ENCODE data around the gene ENTPD7.
"Not testable (repeated sequence)": the region's sequence is repeated elsewhere in the genome, so short reads cannot be mapped to it uniquely, and the experiment has no call there.

ENTPD7 gene

GRCh38 chr10:99659031-99659867 is at the start of gene ENTPD7:
Gene ENTPD7, plus strand, starts transcription at chr10:99659509. Its CDS starts 448 bp downstream, at chr10:99659957.
- peaks cover 4% of the 10 kb centered on the region for H3K36me3 Mint-ChIP-seq (ENCODE audit: low read depth)
- H3K4me1 Mint-ChIP-seq (ENCODE audit: low read depth) = peaks cover 15% of the 10 kb centered on the region
- peak within 1 kb of the TSS; percentile 71 for H3K27ac Mint-ChIP-seq
- H3K4me3 Mint-ChIP-seq = peak within 1 kb of the TSS; percentile 86
- H3K27me3 Mint-ChIP-seq (ENCODE audit: low read depth) = peaks cover 22% of the 10 kb centered on the region
- H3K9me3 Mint-ChIP-seq = no peaks in the 10 kb centered on the region
- peak; percentile 95 for DNase-seq (ENCODE audit: low spot score)

- peaks cover 21% of the 10 kb centered on the region for H3K36me3 Mint-ChIP-seq (ENCODE audit: low read depth)
Observed at GRCh38 chr10:99610221-99610620, 49.1 kb upstream of the ENTPD7 start.

GRCh38 chr10:99611326-99611725 is 48.0 kb upstream of the ENTPD7 start:
- H3K4me1 Mint-ChIP-seq (ENCODE audit: low read depth) = peaks cover 17% of the 10 kb centered on the region
- no peaks in the 10 kb centered on the region for H3K9me3 Mint-ChIP-seq
- DNase-seq (ENCODE audit: low spot score) = no peak
- H3K27ac Mint-ChIP-seq = no peak overlapping the region
- no peak overlapping the region for H3K4me3 Mint-ChIP-seq
- no peaks in the 10 kb centered on the region for H3K27me3 Mint-ChIP-seq (ENCODE audit: low read depth)
- H3K36me3 Mint-ChIP-seq (ENCODE audit: low read depth) = peaks cover 25% of the 10 kb centered on the region

More at GRCh38 chr10:99610221-99610620, 49.1 kb upstream of the ENTPD7 start:
- H3K27ac Mint-ChIP-seq = no peak overlapping the region
- no peak overlapping the region for H3K4me3 Mint-ChIP-seq
- no peaks in the 10 kb centered on the region for H3K27me3 Mint-ChIP-seq (ENCODE audit: low read depth)
- no peaks in the 10 kb centered on the region for H3K9me3 Mint-ChIP-seq
- peaks cover 13% of the 10 kb centered on the region for H3K4me1 Mint-ChIP-seq (ENCODE audit: low read depth)
- no peak for DNase-seq (ENCODE audit: low spot score)

GRCh38 chr10:99612167-99612831 is 47.0 kb upstream of the ENTPD7 start:
- H3K9me3 Mint-ChIP-seq = no peaks in the 10 kb centered on the region
- peaks cover 24% of the 10 kb centered on the region for H3K4me1 Mint-ChIP-seq (ENCODE audit: low read depth)
- no peak overlapping the region for H3K4me3 Mint-ChIP-seq
- peak; percentile 25 for DNase-seq (ENCODE audit: low spot score)
- no peak overlapping the region for H3K27ac Mint-ChIP-seq
- H3K27me3 Mint-ChIP-seq (ENCODE audit: low read depth) = no peaks in the 10 kb centered on the region
- peaks cover 25% of the 10 kb centered on the region for H3K36me3 Mint-ChIP-seq (ENCODE audit: low read depth)

GRCh38 chr10:99615426-99615825 is 43.9 kb upstream of the ENTPD7 start:
- H3K4me1 Mint-ChIP-seq (ENCODE audit: low read depth) = peaks cover 39% of the 10 kb centered on the region
- H3K27me3 Mint-ChIP-seq (ENCODE audit: low read depth) = no peaks in the 10 kb centered on the region
- peaks cover 31% of the 10 kb centered on the region for H3K36me3 Mint-ChIP-seq (ENCODE audit: low read depth)
- no peaks in the 10 kb centered on the region for H3K9me3 Mint-ChIP-seq
- H3K27ac Mint-ChIP-seq = peak overlapping the region; percentile 14
- no peak for DNase-seq (ENCODE audit: low spot score)
- no peak overlapping the region for H3K4me3 Mint-ChIP-seq

GRCh38 chr10:99617696-99618095 is 41.6 kb upstream of the ENTPD7 start:
- H3K27me3 Mint-ChIP-seq (ENCODE audit: low read depth) = no peaks in the 10 kb centered on the region
- no peak for DNase-seq (ENCODE audit: low spot score)
- H3K4me1 Mint-ChIP-seq (ENCODE audit: low read depth) = peaks cover 40% of the 10 kb centered on the region
- peaks cover 15% of the 10 kb centered on the region for H3K36me3 Mint-ChIP-seq (ENCODE audit: low read depth)
- peak overlapping the region; percentile 93 for H3K4me3 Mint-ChIP-seq
- no peaks in the 10 kb centered on the region for H3K9me3 Mint-ChIP-seq
- H3K27ac Mint-ChIP-seq = no peak overlapping the region

GRCh38 chr10:99619090-99619800 is 40.1 kb upstream of the ENTPD7 start:
- Mint-ChIP-seq H3K4me3 (peak overlapping the region; percentile 93), H3K27me3 (ENCODE audit: low read depth) (no peaks in the 10 kb centered on the region), H3K4me1 (ENCODE audit: low read depth) (peaks cover 35% of the 10 kb centered on the region), H3K27ac (peak overlapping the region; percentile 86), H3K9me3 (no peaks in the 10 kb centered on the region), H3K36me3 (ENCODE audit: low read depth) (peaks cover 14% of the 10 kb centered on the region)
- peak; percentile 11 for DNase-seq (ENCODE audit: low spot score)

GRCh38 chr10:99619851-99620710 is 39.2 kb upstream of the ENTPD7 start, which contains the start of gene SLC25A28:
Gene SLC25A28, minus strand, starts transcription at chr10:99620439. Its CDS starts 104 bp downstream, at chr10:99620335.
- H3K36me3 Mint-ChIP-seq (ENCODE audit: low read depth) = peaks cover 14% of the 10 kb centered on the region
- H3K9me3 Mint-ChIP-seq = no peaks in the 10 kb centered on the region
- H3K27me3 Mint-ChIP-seq (ENCODE audit: low read depth) = no peaks in the 10 kb centered on the region
- peaks cover 35% of the 10 kb centered on the region for H3K4me1 Mint-ChIP-seq (ENCODE audit: low read depth)
- peak within 1 kb of the TSS; percentile 96 for H3K27ac Mint-ChIP-seq
- H3K4me3 Mint-ChIP-seq = peak within 1 kb of the TSS; percentile 93
- DNase-seq (ENCODE audit: low spot score) = peak; percentile 94

GRCh38 chr10:99620711-99621453 is 38.4 kb upstream of the ENTPD7 start:
- DNase-seq (ENCODE audit: low spot score) = peak; percentile 84
- peaks cover 1% of the 10 kb centered on the region for H3K27me3 Mint-ChIP-seq (ENCODE audit: low read depth)
- no peaks in the 10 kb centered on the region for H3K9me3 Mint-ChIP-seq
- H3K4me3 Mint-ChIP-seq = peak overlapping the region; percentile 89
- H3K36me3 Mint-ChIP-seq (ENCODE audit: low read depth) = peaks cover 10% of the 10 kb centered on the region
- peak overlapping the region; percentile 96 for H3K27ac Mint-ChIP-seq
- peaks cover 31% of the 10 kb centered on the region for H3K4me1 Mint-ChIP-seq (ENCODE audit: low read depth)

- no peak for DNase-seq (ENCODE audit: low spot score)
- Mint-ChIP-seq H3K9me3 (no peaks in the 10 kb centered on the region), H3K4me1 (ENCODE audit: low read depth) (peaks cover 29% of the 10 kb centered on the region), H3K27me3 (ENCODE audit: low read depth) (peaks cover 1% of the 10 kb centered on the region), H3K4me3 (peak overlapping the region; percentile 89), H3K36me3 (ENCODE audit: low read depth) (peaks cover 10% of the 10 kb centered on the region), H3K27ac (peak overlapping the region; percentile 96)
Observed at GRCh38 chr10:99621454-99622251, 37.7 kb upstream of the ENTPD7 start.

GRCh38 chr10:99623919-99624318 is 35.4 kb upstream of the ENTPD7 start:
- H3K36me3 Mint-ChIP-seq (ENCODE audit: low read depth) = peaks cover 3% of the 10 kb centered on the region
- no peak overlapping the region for H3K4me3 Mint-ChIP-seq
- no peaks in the 10 kb centered on the region for H3K9me3 Mint-ChIP-seq
- peaks cover 12% of the 10 kb centered on the region for H3K4me1 Mint-ChIP-seq (ENCODE audit: low read depth)
- no peak for DNase-seq (ENCODE audit: low spot score)
- peak overlapping the region; percentile 34 for H3K27ac Mint-ChIP-seq
- peaks cover 1% of the 10 kb centered on the region for H3K27me3 Mint-ChIP-seq (ENCODE audit: low read depth)

- not testable (repeated sequence) for H3K9me3 Mint-ChIP-seq; H3K27me3 Mint-ChIP-seq (ENCODE audit: low read depth); H3K4me1 Mint-ChIP-seq (ENCODE audit: low read depth); H3K36me3 Mint-ChIP-seq (ENCODE audit: low read depth); DNase-seq (ENCODE audit: low spot score); H3K4me3 Mint-ChIP-seq; H3K27ac Mint-ChIP-seq
Observed at GRCh38 chr10:99625124-99625523, 34.2 kb upstream of the ENTPD7 start.

Data from T-helper 2 cell treated with Interferon-gamma antibody and Interleukin-4, amounts not matched to agents 5 μg/mL and 100 μg/mL, for 36 hours (primary cell).